ENCODE results near the gene GPR61.

- TF ChIP-seq POLR2A (IDR thresholded peaks at IDR 0.05), result no peak
- TF ChIP-seq CTCF (IDR thresholded peaks at IDR 0.05), result no peak
Observed at GRCh38 chr1:109499081-109499480, 40.6 kb upstream of the GPR61 start.
